Mesenteric fat pad (tissue), 1 donor: ENCODE measurements around the gene AFF3. TPM values are rescaled to one million over a fixed set of nuclear protein-coding genes. Genes with fewer than 3 reads are reported as not detected.
"Not testable (repeated sequence)": the region's sequence is repeated elsewhere in the genome, so short reads cannot be mapped to it uniquely, and the experiment has no call there.

Experiments used
- DNase-seq: peaks from one replicate; pipeline ENCODE4 v3.0.0-alpha.2; 2020; ENCODE audit warnings: low spot score
- total RNA-seq: library from RNA; stranded (reverse); fragmentation: NEBNext Ultra II Directional; extraction: Animal tissue kit (Norgen Biotek cat#: 25700); gene quantifications from one replicate; pipeline ENCODE4 v1.2.1, GENCODE V29; 2021
- donor health status: DM: yes; HTN: yes; CAD: no.

The AFF3 gene
- total RNA-seq, 1 donor from 2014 or later = 4.5 TPM

DNA sequence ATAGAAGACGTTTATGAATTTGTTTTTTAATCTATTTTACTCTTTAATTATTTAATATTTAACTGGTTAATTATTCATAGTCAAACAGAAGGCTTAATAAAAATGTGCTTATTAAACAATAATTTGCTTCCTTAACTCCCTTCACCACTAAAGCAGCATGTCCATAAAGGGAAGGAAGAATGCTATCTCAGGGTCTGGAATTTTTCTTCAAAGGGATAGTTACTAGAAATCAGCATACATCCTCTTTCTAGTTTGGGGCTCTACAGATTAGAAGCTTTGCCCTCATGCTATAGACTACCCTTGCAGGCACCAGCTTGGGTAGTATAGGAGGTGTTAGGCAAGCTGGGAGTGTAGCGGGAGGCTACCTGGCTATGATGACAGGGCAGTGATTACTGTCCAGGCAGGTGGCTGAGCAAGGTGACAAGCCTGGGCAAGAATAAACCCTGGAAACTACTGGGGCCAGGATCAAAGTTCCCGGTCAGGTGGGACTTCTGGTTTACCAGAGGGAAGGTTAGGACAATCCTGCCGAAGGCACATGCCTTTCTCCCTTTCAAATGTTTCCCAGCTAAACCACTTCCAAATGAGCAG is 376.6 kb downstream of the AFF3 start:
- DNase-seq = no peak

DNA sequence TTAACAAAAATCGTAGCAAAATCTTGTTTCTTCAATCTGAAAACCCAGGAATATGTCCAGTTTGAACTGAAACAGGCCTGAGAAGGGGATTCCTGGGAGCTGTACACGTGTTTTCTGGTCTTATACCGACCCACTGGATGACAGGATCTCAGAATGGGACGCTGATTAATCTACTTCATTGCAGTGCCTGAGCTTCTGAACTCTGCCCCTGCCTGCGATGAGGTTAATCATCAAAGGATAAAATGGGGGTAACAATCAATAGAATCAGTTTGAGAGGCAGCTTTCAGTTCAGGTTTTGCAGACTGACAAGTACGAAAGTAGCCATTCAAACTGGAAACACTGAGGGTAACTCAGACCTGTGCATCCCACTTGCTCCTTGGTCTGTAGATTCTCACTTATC is 378.6 kb downstream of the AFF3 start:
- DNase-seq = no peak

- no peak for DNase-seq
These were observed 379.7 kb downstream of the AFF3 start for GRCh38 chr2:99762714-99763113.

DNA sequence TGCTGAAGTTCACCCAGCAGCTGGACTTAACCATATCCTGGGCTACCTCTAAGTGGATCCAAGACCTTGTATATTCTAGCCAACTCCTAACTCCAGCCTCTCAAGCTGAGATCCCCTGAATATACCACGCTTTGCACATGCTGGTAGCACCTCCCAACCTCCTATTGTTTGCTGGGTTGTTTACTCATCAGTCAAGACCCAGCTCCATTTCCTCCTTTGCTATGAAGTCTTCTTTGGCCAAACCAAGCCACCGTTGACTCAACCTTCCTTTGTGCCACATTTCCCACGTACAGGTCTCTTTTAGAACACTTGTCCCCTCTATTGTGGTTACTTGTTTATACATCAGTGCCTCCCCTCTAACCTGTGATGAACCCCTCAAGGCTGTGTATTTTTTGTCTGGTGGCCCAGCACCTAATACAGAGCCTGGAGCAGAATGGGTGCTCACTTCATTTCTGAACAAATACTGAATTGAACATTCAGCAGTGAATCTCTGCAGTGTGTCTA is 384.7 kb downstream of the AFF3 start:
- DNase-seq = no peak

GRCh38 chr2:99756059-99756458 is 386.3 kb downstream of the AFF3 start:
- DNase-seq = no peak

- DNase-seq = no peak
These were observed 388.2 kb downstream of the AFF3 start for GRCh38 chr2:99754210-99754609.

DNA sequence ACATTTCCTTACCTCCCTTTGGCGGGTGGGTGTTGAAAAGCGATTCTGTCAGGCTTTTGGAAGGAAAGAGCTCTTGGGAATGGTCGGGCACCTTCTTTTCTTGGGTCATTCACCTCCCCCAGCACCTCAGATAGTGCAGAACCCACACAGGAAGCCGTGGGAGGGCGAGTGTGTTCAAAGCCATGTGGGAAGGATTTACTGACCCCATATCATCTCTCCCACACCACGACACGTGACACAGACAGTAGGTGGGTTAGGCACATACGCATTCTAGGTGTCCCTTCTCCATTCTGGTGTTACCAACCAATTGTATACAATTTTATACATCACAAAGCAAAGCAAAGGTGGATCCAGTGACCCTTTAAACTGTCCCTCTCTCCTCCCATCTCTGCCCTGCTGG is 388.9 kb downstream of the AFF3 start:
- peak; percentile 57 for DNase-seq

- no peak for DNase-seq
These were observed 394.0 kb downstream of the AFF3 start for GRCh38 chr2:99748344-99748743.

GRCh38 chr2:99747842-99748241 is 394.5 kb downstream of the AFF3 start:
- no peak for DNase-seq

- no peak for DNase-seq
These were observed 399.2 kb downstream of the AFF3 start for GRCh38 chr2:99743146-99743545.

DNA sequence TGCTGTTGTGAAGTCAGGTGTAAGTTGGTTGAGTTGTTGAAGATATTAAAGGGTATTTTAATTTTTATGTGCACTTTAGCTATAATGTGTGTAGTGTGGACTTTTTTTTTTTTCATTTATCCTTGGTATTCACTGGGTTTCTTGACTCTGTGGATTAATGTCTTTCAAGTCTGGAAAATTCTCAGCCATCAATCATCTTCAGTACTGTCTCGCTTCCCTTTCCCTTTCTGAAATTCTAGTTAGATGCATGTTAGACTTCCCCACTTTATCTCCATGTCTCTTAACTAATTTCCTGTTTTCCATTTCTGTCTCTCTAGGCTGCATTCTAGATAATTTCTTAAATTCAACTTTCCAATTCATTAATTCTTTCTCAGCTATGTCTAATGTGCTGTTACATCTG is 404.9 kb downstream of the AFF3 start:
- no peak for DNase-seq

GRCh38 chr2:99735753-99736152 is 406.6 kb downstream of the AFF3 start:
- no peak for DNase-seq

GRCh38 chr2:99735314-99735713 is 407.1 kb downstream of the AFF3 start:
- not testable (repeated sequence) for DNase-seq

- no peak for DNase-seq
These were observed 408.2 kb downstream of the AFF3 start for GRCh38 chr2:99734236-99734635.

GRCh38 chr2:99729104-99730025 is 413.0 kb downstream of the AFF3 start:
- DNase-seq = no peak

DNA sequence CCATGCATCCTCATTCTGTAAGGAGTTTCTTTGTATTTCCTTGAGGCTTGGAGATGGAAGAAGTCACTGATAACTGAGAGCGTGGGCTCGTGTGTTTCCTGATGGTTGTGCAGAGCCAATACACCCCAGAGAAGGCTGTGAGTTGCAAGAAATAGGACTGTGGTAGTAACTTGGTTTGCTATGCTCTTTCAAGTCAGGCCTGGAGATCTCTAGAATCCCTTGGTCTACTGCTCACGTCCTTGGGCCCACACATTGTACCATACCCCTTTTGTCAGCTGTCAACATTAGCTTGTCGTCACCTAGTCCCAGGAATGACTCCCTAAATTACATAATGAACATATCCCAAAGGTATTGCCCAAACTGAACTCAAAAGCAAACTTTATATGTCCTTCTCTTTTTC is 414.2 kb downstream of the AFF3 start:
- DNase-seq = no peak

DNA sequence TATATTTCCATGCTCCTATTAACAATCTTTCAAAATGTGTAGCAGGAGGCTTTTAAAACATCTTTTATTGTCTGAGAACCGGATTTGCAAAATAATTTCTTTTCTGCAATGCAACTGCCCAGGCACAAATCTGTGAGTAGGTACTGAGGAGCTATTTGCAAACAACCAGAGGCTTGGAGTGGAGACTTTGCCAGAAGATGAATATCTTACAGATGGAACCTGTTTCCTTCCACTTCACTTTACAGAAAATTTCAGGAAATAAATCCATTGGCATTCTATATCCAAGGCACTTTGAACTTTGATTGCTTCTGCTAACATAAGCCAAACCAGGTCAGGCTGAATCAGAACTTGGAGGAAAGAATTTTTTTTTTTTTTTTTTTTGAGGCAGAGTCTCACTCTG is 415.2 kb downstream of the AFF3 start:
- no peak for DNase-seq

- no peak for DNase-seq
These were observed 415.7 kb downstream of the AFF3 start for GRCh38 chr2:99726691-99727090.

GRCh38 chr2:99725820-99726219 is 416.6 kb downstream of the AFF3 start:
- no peak for DNase-seq

- DNase-seq = no peak
These were observed 419.9 kb downstream of the AFF3 start for GRCh38 chr2:99722476-99722875.

- no peak for DNase-seq
These were observed 423.3 kb downstream of the AFF3 start for GRCh38 chr2:99719102-99719501.

DNA sequence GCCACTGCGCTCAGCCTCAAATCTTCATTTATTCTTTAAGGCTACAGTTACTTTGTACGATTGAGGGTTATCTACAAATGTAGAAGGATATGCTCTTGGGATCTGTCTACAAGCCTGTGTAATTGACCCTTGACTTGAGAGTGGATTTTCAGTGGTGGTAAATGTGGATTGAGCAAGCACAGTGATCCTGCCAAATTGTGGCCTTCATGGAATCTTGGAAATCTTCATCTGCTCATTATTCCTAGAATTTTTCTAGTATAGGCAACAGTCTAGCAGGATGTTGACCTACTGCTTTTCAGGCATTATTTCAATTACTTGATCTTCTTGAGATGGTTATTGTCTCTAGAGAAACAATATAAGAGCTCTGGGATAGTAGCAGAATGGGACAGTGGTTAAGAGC is 426.4 kb downstream of the AFF3 start:
- no peak for DNase-seq

DNA sequence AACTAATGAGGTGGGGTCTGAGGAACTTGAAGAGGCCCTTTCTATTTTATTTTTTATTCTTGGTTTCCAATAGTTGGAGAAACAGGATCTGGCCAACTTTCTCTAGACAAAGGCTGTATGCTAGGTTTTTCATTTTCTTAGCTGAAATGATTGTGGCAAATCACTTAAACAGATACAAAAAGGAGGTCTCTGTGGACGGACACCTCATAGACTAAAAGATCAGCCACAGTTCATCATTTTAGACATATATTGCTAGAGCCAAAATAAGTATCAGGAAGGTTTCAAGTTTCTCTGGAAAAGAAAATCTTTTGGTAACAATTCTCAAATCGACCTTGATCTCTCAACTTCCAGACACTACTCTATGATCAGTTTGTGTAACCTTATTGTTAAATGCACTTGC is 428.0 kb downstream of the AFF3 start:
- DNase-seq = no peak
